NAMALWA (cell line): ENCODE measurements around the gene VAV2.

Experiments used
- DNase-seq: peaks from one replicate; pipeline ENCODE4 v3.0.0-alpha.2; 2015; ENCODE audit warnings: low spot score

VAV2 gene

DNA sequence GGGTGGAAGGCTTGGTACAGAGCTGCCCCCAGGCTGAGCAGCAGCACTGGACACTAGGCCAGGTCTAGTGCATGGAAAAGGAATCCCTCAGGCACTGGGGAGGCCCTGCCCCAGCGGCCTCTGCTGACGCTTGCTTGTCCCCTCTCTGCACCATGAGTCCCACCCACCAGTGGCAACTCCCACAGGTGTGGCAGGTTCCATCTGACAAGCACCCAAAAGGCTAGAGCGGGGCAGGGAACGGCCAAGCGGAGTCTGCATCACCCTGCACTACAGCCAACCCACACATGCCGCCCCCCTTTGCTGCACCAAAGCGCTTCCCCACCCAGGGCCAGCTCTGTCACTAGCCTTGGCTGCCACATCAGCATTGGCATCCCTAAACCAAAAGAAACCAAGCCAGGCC is 138.8 kb downstream of the VAV2 start:
- no peak for DNase-seq

GRCh38 chr9:133852431-133852830 is 139.7 kb downstream of the VAV2 start:
- DNase-seq = no peak

- no peak for DNase-seq
These were observed 140.4 kb downstream of the VAV2 start for GRCh38 chr9:133851693-133852092.

- no peak for DNase-seq
These were observed 141.2 kb downstream of the VAV2 start for GRCh38 chr9:133850937-133851336.

GRCh38 chr9:133850161-133850560 is 142.0 kb downstream of the VAV2 start:
- DNase-seq = no peak

DNA sequence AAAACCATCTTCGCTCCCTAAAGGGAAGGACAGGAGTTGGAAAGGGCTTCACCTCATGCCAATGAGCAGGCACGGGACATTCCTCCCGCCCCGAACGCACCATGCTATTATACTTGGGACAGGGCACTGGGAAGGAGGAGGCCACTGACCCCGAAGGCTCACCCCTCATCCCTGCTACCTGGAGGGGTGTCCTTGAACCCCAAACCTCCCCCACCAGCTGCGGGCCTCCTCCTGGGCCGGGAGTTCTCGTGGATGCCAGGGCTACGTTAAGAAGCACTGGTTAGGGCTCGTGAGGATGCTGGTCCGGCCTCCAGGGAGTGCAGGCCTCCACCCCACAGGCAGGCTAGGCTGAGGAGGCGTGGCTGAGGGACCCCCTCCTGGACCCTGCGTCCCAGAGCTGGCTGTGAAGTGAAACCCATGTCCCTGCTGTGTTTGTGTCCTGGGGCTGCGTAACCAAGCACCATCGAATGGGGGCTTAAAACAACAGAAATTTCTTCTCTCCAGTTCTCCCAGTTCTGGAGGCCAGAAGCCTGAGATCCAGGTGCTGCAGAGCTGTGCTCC is 142.9 kb downstream of the VAV2 start:
- no peak for DNase-seq

- DNase-seq = no peak
These were observed 143.5 kb downstream of the VAV2 start for GRCh38 chr9:133848471-133849109.

DNA sequence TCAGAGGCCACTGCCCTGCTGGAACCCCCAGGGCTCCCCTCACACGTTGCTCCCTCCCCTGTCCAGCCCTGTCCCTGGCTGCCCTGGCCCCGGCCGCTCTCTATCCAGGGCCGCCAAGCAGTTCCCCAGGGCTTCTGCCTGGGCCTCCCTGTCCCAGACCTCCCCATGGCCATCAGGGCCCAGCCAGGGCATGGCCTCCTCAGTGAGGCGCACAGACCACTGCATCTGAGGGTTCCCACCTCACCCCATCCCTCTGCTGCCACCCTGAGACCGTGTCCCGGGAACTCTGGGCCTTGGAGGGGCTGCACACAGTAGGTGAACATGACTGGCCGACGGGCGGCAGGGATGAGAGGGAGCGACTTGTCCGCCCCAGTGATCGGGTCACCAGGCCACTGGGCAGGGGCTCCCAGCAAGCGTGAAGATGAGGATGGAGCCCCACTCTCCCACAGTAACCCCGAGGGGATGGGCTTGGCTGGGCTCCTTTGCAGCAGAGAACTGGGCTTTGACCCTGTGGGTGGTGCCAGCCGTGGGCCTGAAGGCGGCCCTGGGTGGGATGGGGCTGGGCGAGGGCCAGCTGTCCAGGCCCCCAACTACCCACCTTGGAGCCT is 145.5 kb downstream of the VAV2 start:
- no peak for DNase-seq

DNA sequence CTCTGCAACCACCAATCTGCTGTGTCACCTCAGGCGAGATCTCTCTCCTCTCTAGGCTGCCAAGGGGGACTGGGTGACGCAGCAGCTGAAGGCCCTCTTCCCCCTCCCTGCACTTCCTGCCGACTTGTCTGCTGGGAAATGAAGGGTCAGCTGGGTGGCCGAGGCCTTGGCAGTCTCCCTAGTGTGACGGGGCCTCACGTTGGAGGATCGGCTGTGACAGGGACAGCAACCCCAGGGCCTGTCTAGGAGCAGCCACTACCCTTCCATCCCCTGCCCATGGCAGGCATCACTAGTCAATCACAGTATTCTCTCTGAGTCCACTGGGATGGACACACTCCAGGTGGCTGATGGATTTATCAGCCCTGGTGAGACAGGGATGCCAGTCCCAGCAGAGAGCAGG is 146.7 kb downstream of the VAV2 start:
- no peak for DNase-seq

DNA sequence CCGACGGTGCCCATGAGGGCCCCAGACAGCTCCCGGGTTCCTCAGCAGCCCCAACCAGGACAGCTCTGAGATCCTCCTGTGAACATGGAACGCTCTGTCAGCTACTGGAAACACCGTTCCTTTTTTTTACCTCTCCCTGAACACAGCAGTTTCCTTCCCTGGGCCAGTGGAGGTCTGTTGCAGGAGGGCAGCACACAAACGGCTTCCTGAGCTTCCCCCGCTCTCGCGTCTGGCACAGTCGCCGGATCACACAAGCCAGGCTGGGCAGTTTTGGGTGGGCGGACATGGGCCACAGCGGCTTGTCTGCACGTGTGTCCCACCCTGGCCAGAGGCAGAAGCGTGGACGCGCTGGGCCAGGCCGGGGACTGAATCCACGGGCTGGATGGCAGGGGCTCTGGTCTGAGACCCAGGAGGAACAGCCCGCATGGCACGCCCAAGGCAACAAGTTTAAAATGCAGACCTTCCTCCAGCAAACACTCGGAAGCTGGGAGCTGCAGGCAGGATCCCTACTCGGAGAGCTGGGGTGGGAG is 147.2 kb downstream of the VAV2 start:
- DNase-seq = no peak

DNA sequence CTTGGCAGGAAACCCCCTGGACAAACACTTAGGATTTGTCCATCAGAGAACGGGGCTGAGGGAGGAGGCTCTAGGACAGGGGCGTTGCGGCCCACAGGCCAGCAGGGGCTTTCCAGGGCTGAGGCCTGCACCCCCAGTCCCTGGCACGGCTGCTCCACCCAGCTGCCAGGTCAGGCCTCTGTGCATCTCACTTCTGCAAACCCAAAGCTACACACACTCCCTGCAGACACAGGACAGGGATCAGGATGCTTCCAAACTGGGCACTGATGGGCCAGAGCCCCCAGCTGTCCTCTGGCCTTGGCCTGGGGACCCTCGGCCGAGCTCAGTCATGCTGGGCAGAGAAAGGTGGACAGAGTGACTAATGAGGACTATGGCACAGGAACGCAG is 147.7 kb downstream of the VAV2 start:
- no peak for DNase-seq

GRCh38 chr9:133843751-133844397 is 148.2 kb downstream of the VAV2 start:
- DNase-seq = no peak

- no peak for DNase-seq
These were observed 148.9 kb downstream of the VAV2 start for GRCh38 chr9:133843250-133843649.

- no peak for DNase-seq
These were observed 149.3 kb downstream of the VAV2 start for GRCh38 chr9:133842721-133843227.

GRCh38 chr9:133842174-133842573 is 149.9 kb downstream of the VAV2 start:
- DNase-seq = no peak

DNA sequence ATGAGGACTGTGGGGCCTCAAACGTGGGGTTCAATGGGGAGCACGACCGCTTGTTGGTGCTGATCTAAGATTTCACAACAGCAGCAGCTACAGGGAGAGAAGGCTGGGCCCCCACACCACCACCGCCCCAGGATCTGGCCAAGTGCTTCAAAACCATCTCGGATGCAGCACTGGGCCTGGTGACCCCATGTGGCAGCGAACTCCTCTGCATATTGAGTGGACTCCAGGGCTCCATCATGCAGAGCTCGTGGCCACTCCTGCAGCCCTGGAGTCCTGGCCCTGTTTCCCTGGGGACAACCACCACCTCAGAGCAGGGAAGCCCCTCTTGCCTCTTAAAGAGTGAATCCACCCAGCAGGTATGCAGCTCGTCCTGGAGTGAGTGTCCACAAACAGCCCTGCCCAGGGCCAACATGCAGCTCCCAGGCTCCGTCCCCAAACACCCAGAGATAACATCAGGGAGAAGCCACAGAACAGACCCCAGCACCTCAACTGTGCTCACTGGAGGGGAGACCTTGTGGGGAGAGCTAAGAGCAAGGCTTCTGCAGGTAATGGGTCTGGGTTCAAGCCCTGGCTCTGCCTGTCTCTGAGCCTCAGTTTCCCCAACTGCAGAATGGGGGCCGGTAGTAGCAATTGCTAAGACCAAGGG is 150.8 kb downstream of the VAV2 start:
- no peak for DNase-seq

GRCh38 chr9:133839822-133840329 is 152.2 kb downstream of the VAV2 start:
- DNase-seq = no peak

DNA sequence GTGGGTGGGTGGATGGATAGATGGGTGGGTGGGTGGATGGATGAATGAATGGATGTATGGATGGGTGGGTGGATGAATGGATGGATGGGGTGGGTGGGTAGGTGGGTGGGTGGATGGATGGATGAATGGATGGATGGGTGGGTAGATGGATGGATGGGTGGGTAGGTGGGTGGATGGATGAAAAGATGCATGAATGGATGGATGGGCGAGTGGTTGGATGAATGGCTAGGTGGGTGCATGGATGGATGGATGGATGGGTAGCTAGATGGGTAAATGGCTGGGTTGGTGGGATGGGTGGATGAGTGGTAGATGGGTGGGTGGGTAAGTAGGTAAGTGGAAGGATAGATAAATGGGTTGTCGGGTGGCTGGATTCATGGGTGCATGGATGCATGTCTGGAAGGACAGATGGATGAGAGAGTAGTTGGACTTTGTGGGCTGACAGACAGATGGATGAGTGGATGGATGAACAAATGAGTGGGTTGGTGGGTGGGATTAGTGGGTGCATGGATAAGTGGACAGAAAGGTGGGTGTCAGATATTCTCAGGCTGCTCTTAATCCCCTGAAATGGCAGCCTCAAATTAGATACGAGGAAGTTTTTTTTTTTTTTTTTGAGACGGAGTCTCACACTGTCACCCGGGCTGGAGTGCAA is 153.1 kb downstream of the VAV2 start:
- no peak for DNase-seq

GRCh38 chr9:133837627-133838597 is 154.2 kb downstream of the VAV2 start:
- no peak for DNase-seq

- no peak for DNase-seq
These were observed 155.3 kb downstream of the VAV2 start for GRCh38 chr9:133836818-133837217.
